Lung (tissue), 12 donors: Measurements from ENCODE around the gene ASPA. TPM values are rescaled to one million over a fixed set of nuclear protein-coding genes. Genes with fewer than 3 reads are reported as not detected.

ENCODE experiments used
- ATAC-seq: fragments of 200-7000 bp; cut with Tn5 transposase; one replicate; pipeline ENCODE4 v1.9.1; 2020; ENCODE audit warnings: moderate number of reproducible peaks; ENCODE audit not compliant: insufficient read depth, low FRiP score
- DNase-seq, 3 donors: peaks; one replicate each; pipeline ENCODE4 v3.0.0-alpha.2; 2013 to 2017
- H3K27ac ChIP-seq, 2 donors: one replicate each; pipeline ENCODE4 v1.5.1; 2013; ENCODE audit warnings: mild to moderate bottlenecking in 2 of 2, moderate library complexity in 2 of 2, control low read depth in 1 of 2, inconsistent platforms in 1 of 2, low read depth in 1 of 2, low read length in 1 of 2
- H3K27me3 ChIP-seq, 3 donors: one replicate each; pipeline ENCODE4 v1.5.1; 2013; ENCODE audit warnings: low read length in 2 of 3; ENCODE audit not compliant: control insufficient read depth in 3 of 3, insufficient read depth in 3 of 3
- H3K36me3 ChIP-seq, 4 donors: one replicate each; pipeline ENCODE4 v1.5.1; 2013; ENCODE audit warnings: low read length in 4 of 4, mild to moderate bottlenecking in 1 of 4, moderate library complexity in 1 of 4; ENCODE audit not compliant: control insufficient read depth in 4 of 4, insufficient read depth in 4 of 4
- H3K4me1 ChIP-seq, 5 donors: one replicate each; pipeline ENCODE4 v1.5.1; 2013; ENCODE audit warnings: low read length in 5 of 5, mild to moderate bottlenecking in 2 of 5, moderate library complexity in 1 of 5; ENCODE audit not compliant: control insufficient read depth in 5 of 5, insufficient read depth in 5 of 5
- H3K4me3 ChIP-seq: one replicate; pipeline ENCODE4 v1.5.1; 2013; ENCODE audit warnings: mild to moderate bottlenecking, control low read depth, moderate library complexity
- H3K9ac ChIP-seq, 2 donors: one replicate each; pipeline ENCODE4 v1.5.1; 2013; ENCODE audit warnings: low read length in 2 of 2, control low read depth in 1 of 2; ENCODE audit not compliant: insufficient read depth in 1 of 2
- H3K9me3 ChIP-seq, 4 donors: one replicate each; pipeline ENCODE4 v1.5.1; 2013; ENCODE audit warnings: low read length in 3 of 4, mild to moderate bottlenecking in 1 of 4, moderate library complexity in 1 of 4; ENCODE audit not compliant: control insufficient read depth in 4 of 4, insufficient read depth in 3 of 4
- WGBS, 2 donors: extraction: QIAGEN DNeasy Blood & Tissue Kit; methylation state at CpG; one replicate each; pipeline ENCODE4 v1.1.7; 2013; 5-methylcytosine and 5-hydroxymethylcytosine counted together
- polyA plus RNA-seq, 2 donors: library from polyadenylated mRNA; stranded (reverse); fragments of 200-250 nt; gene quantifications; one replicate each; pipeline ENCODE4 v1.2.1, GENCODE V29; 2013
- total RNA-seq, 2 donors: library from RNA; depleted of rRNA in 1 of 2; stranded (reverse); fragments of >200 nt in 1 of 2; gene quantifications; one replicate each; pipeline ENCODE4 v1.2.1, GENCODE V29; 2014 to 2021
- TF ChIP-seq, protein P1 (sequence below): IDR thresholded peaks from 2 replicates; pipeline ENCODE4 v1.5.1; 2012; ENCODE audit warnings: mild to moderate bottlenecking; ENCODE audit errors: control extremely low read depth, extremely low read depth
- donor health status: control.
- donor health status: control.
- donor health status: Bipolar disorder and iron deficiency.
- donor health status: healthy.
- donor health status: DM: yes; HTN: yes; CAD: no.

Gene ASPA
- total and polyA plus RNA-seq, 4 donors = 0.31 to 17.5 (median 1.8) TPM

DNA sequence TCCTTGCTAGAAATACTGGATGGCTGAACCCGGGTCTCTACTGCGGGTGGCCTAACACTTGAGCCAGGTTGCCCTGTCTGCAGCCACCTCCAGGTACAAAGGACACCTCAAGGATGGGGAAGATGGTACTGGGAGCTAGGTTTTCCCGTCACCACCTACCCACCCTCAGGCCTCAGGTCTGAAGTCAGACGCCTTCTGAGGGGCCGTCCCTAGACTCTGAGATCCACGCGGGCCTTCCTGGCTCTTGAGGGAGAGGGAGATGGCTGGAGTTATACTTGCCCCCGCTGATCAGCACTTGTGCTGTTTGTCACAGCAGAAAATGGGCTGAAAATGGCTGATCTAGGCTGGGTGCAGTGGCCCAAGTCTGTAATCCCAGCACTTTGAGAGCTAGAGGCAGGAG is 71.2 kb downstream of the ASPA start:
- Histone ChIP-seq H3K4me3 (no peak overlapping the region), H3K27ac (no peak overlapping the region), H3K4me1 (peaks cover 0 to 4% (median 2%) of the 10 kb centered on the region in 5 donors), H3K9me3 (no peaks in the 10 kb centered on the region), H3K9ac (no peak overlapping the region), H3K36me3 (no peaks in the 10 kb centered on the region), H3K27me3 (no peaks in the 10 kb centered on the region)
- TF ChIP-seq, protein P1, sequence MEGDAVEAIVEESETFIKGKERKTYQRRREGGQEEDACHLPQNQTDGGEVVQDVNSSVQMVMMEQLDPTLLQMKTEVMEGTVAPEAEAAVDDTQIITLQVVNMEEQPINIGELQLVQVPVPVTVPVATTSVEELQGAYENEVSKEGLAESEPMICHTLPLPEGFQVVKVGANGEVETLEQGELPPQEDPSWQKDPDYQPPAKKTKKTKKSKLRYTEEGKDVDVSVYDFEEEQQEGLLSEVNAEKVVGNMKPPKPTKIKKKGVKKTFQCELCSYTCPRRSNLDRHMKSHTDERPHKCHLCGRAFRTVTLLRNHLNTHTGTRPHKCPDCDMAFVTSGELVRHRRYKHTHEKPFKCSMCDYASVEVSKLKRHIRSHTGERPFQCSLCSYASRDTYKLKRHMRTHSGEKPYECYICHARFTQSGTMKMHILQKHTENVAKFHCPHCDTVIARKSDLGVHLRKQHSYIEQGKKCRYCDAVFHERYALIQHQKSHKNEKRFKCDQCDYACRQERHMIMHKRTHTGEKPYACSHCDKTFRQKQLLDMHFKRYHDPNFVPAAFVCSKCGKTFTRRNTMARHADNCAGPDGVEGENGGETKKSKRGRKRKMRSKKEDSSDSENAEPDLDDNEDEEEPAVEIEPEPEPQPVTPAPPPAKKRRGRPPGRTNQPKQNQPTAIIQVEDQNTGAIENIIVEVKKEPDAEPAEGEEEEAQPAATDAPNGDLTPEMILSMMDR = no peak
- 91 to 96% methylated on average over 8 of the region's 8 CpGs for WGBS, 2 donors
- ATAC-seq = no peak
- DNase-seq = no peak

DNA sequence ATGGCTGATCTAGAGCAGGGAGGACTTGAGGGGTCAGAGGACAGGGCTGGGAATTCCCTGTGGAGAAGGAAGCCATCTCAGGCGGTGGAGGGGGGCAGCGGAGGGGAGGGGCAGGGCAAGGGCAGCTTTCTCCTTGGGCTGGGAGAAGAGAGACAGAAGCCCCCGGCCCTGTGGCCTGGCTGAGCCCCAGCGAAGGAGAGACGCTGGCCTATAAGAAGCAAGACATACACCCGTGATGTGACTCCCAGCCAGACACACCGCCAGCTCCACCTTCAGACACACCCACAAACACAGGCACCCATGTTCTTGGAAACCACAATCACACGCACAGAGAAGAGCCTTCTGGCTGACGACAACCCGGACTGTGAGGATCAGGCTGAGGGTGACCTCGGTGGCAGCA is 71.8 kb downstream of the ASPA start:
- Histone ChIP-seq H3K36me3 (no peaks in the 10 kb centered on the region), H3K9me3 (no peaks in the 10 kb centered on the region), H3K27me3 (no peaks in the 10 kb centered on the region), H3K27ac (no peak overlapping the region), H3K4me1 (peaks cover 0 to 4% (median 2%) of the 10 kb centered on the region in 5 donors), H3K9ac (no peak overlapping the region), H3K4me3 (no peak overlapping the region)
- 73 to 77% methylated on average over 11 of the region's 11 CpGs for WGBS, 2 donors
- DNase-seq = no peak
- no peak for ATAC-seq
- TF ChIP-seq, protein P1 = no peak

DNA sequence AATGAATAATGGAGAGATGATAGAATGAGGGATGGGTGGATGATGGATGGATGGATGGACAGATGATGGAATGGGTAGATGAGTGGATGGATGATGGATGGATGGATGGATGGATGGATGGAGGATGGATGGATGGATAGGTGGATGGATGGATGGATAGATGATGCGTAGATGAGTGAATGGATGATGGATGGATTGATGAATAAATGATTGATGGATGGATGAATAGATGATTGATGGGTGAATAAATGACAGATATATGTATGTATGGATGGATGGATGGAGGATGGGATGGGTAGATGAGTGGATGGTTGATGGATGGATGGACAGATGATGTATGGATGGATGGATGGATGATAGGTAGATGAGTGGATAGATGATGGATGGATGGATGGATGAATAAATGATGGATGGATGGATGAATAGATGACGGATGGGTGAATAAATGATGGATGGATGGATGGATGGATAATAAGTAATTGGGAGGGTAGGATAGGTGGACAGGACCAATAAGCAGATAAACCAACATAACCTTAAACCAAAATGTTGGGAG is 73.9 kb downstream of the ASPA start:
- H3K4me1 ChIP-seq = no peaks in the 10 kb centered on the region
- no peaks in the 10 kb centered on the region for H3K36me3 ChIP-seq
- no peak overlapping the region for H3K27ac ChIP-seq
- no peaks in the 10 kb centered on the region for H3K9me3 ChIP-seq
- no peaks in the 10 kb centered on the region for H3K27me3 ChIP-seq
- DNase-seq (no peak), ATAC-seq (no peak)
- TF ChIP-seq, protein P1 = no peak
- H3K4me3 ChIP-seq = no peak overlapping the region
- H3K9ac ChIP-seq = no peak overlapping the region
- WGBS, 2 donors = 92 to 96% methylated on average over 2 of the region's 2 CpGs

DNA sequence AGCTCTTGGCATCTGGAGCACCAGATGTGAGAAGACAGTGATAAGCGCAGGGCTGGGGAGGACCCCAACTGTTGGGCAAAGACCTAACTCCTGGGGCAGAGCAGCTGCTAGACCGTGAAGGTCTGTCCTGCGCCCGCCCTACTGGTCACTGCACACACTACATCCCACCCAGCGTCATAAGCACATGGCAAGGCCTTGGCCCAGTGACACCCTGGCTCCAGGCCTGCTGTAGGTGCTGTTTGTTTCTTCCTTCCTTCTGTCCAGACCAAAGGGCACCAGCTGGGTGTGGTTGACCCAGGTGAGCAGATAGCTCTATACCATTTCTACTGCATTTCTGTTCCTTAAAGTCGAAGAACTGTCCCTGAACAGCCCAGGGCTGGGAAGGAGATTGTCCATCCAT is 75.4 kb downstream of the ASPA start:
- Histone ChIP-seq H3K4me1 (no peaks in the 10 kb centered on the region), H3K27me3 (no peaks in the 10 kb centered on the region), H3K4me3 (no peak overlapping the region), H3K9me3 (no peaks in the 10 kb centered on the region), H3K36me3 (no peaks in the 10 kb centered on the region), H3K9ac (no peak overlapping the region), H3K27ac (no peak overlapping the region)
- TF ChIP-seq, protein P1 = no peak
- DNase-seq (no peak), ATAC-seq (no peak)
- WGBS, 2 donors = 82 to 83% methylated on average over 6 of the region's 6 CpGs
